WTC11 (cell line): ENCODE measurements around the gene SPN. TPM values are rescaled to one million over a fixed set of nuclear protein-coding genes. Genes with fewer than 3 reads are reported as not detected.

Experiments
- ATAC-seq: fragments of 200-7000 bp; cut with Tn5 transposase; 2 replicates; pipeline ENCODE4 v1.10.0; 2021; ENCODE audit warnings: mild to moderate bottlenecking, moderate library complexity
- CTCF ChIA-PET: fragments of 300-600 bp; sonication (Branson Sonifier 250); formaldehyde crosslinking; loops from one replicate; lab custom pipeline; 2021; ENCODE audit warnings: antibody characterized with exemption; lab: Charles Lee
- POLR2A ChIA-PET: fragments of 350-600 bp; sonication (Branson Sonifier 250); formaldehyde crosslinking; loops from one replicate; lab custom pipeline; 2021; ENCODE audit warnings: antibody characterized with exemption; lab: Charles Lee
- DNase-seq: peaks from one replicate; pipeline ENCODE4 v3.0.0; 2021; ENCODE audit warnings: low spot score
- H3K27ac Mint-ChIP-seq: 2 replicates; pipeline ENCODE4 v1.8.0; 2021; ENCODE audit warnings: mixed read lengths
- H3K27me3 Mint-ChIP-seq: 2 replicates; pipeline ENCODE4 v1.8.0; 2021; ENCODE audit warnings: low read depth, mild to moderate bottlenecking, moderate library complexity, mixed read lengths
- H3K36me3 Mint-ChIP-seq: 2 replicates; pipeline ENCODE4 v1.8.0; 2021; ENCODE audit warnings: mixed read lengths
- H3K4me1 Mint-ChIP-seq: 2 replicates; pipeline ENCODE4 v1.8.0; 2022; ENCODE audit warnings: mixed read lengths
- H3K4me3 Mint-ChIP-seq: 2 replicates; pipeline ENCODE4 v1.8.0; 2021; ENCODE audit warnings: mild to moderate bottlenecking, moderate library complexity, mixed read lengths
- H3K9me3 Mint-ChIP-seq: 2 replicates; pipeline ENCODE4 v1.8.0; 2021; ENCODE audit warnings: mixed read lengths
- ATF6 ChIP-seq: sonication (generic); formaldehyde crosslinking; IDR thresholded peaks from 2 replicates; pipeline ENCODE4 v1.8.1; 2023; ENCODE audit warnings: mild to moderate bottlenecking, missing genetic modification reagents
- CBFB ChIP-seq: sonication (generic); formaldehyde crosslinking; IDR thresholded peaks from 2 replicates; pipeline ENCODE4 v1.8.1; 2022; ENCODE audit warnings: mild to moderate bottlenecking, low read depth, missing genetic modification reagents
- ELF4 ChIP-seq: sonication (generic); formaldehyde crosslinking; IDR thresholded peaks from 2 replicates; pipeline ENCODE4 v1.8.1; 2022; ENCODE audit warnings: low read depth, mild to moderate bottlenecking, moderate library complexity, missing genetic modification reagents
- ESRRA ChIP-seq: sonication (generic); formaldehyde crosslinking; IDR thresholded peaks from 2 replicates; pipeline ENCODE4 v1.8.1; 2022; ENCODE audit warnings: mild to moderate bottlenecking, missing genetic modification reagents, borderline replicate concordance
- FOXJ3 ChIP-seq: sonication (generic); formaldehyde crosslinking; IDR thresholded peaks from 2 replicates; pipeline ENCODE4 v1.9.0; 2021; ENCODE audit warnings: missing genetic modification reagents, mild to moderate bottlenecking, borderline replicate concordance
- FOXP1 ChIP-seq: sonication (generic); formaldehyde crosslinking; IDR thresholded peaks from 2 replicates; pipeline ENCODE4 v1.8.0; 2022; ENCODE audit warnings: missing genetic modification reagents, mild to moderate bottlenecking, moderate library complexity, borderline replicate concordance
- GRHL2 ChIP-seq: fragments of 250-450 bp; sonication (Bioruptor Pico); IDR thresholded peaks from 2 replicates; pipeline ENCODE4 v1.8.0; 2022; ENCODE audit warnings: mild to moderate bottlenecking, moderate library complexity; ENCODE audit not compliant: insufficient replicate concordance, severe bottlenecking
- GTF2I ChIP-seq: fragments of 250-450 bp; sonication (Bioruptor Pico); conservative IDR thresholded peaks from 2 replicates; pipeline ENCODE4 v1.4.0; 2021; ENCODE audit warnings: mild to moderate bottlenecking
- KAT7 ChIP-seq: sonication (generic); formaldehyde crosslinking; IDR thresholded peaks from 2 replicates; pipeline ENCODE4 v1.8.1; 2023; ENCODE audit warnings: missing genetic modification reagents, mild to moderate bottlenecking, borderline replicate concordance
- MLX ChIP-seq: sonication (generic); formaldehyde crosslinking; IDR thresholded peaks from 2 replicates; pipeline ENCODE4 v1.8.1; 2023; ENCODE audit warnings: mild to moderate bottlenecking, missing genetic modification reagents, moderate library complexity
- NFYB ChIP-seq: sonication (generic); formaldehyde crosslinking; conservative IDR thresholded peaks from 2 replicates; pipeline ENCODE4 v1.8.0; 2022; ENCODE audit warnings: low read depth, missing genetic modification reagents
- NR1H2 ChIP-seq: sonication (generic); formaldehyde crosslinking; IDR thresholded peaks from 2 replicates; pipeline ENCODE4 v1.9.0; 2021; ENCODE audit warnings: mild to moderate bottlenecking, moderate library complexity, missing genetic modification reagents
- NR2C2 ChIP-seq: sonication (generic); formaldehyde crosslinking; IDR thresholded peaks from 2 replicates; pipeline ENCODE4 v1.8.0; 2022; ENCODE audit warnings: mild to moderate bottlenecking, missing genetic modification reagents
- PRDM15 ChIP-seq: sonication (generic); formaldehyde crosslinking; IDR thresholded peaks from 2 replicates; pipeline ENCODE4 v1.8.0; 2022; ENCODE audit warnings: missing genetic modification reagents
- PREB ChIP-seq: sonication (generic); formaldehyde crosslinking; IDR thresholded peaks from 2 replicates; pipeline ENCODE4 v1.8.1; 2022; ENCODE audit warnings: mild to moderate bottlenecking, missing genetic modification reagents, moderate library complexity, borderline replicate concordance
- PRRX2 ChIP-seq: fragments of 250-450 bp; sonication (Bioruptor Pico); IDR thresholded peaks from 2 replicates; pipeline ENCODE4 v1.8.0; 2021; ENCODE audit warnings: mild to moderate bottlenecking
- RORB ChIP-seq: fragments of 250-450 bp; sonication (Bioruptor Pico); IDR thresholded peaks from 2 replicates; pipeline ENCODE4 v1.9.0; 2021; ENCODE audit warnings: mild to moderate bottlenecking
- TCF7 ChIP-seq: sonication (generic); formaldehyde crosslinking; IDR thresholded peaks from 2 replicates; pipeline ENCODE4 v1.8.0; 2022; ENCODE audit warnings: mild to moderate bottlenecking, low read depth, missing genetic modification reagents, moderate library complexity
- USF1 ChIP-seq: sonication (generic); formaldehyde crosslinking; IDR thresholded peaks from 2 replicates; pipeline ENCODE4 v1.8.0; 2022; ENCODE audit warnings: mild to moderate bottlenecking, missing genetic modification reagents
- ZNF232 ChIP-seq: sonication (generic); formaldehyde crosslinking; IDR thresholded peaks from 2 replicates; pipeline ENCODE4 v1.8.0; 2022; ENCODE audit warnings: mild to moderate bottlenecking, missing genetic modification reagents
- ZNF263 ChIP-seq: sonication (generic); formaldehyde crosslinking; IDR thresholded peaks from 2 replicates; pipeline ENCODE4 v1.8.1; 2022; ENCODE audit warnings: low read depth, mild to moderate bottlenecking, moderate library complexity, missing genetic modification reagents
- ZNF423 ChIP-seq: fragments of 250-450 bp; sonication (Bioruptor Pico); IDR thresholded peaks from 2 replicates; pipeline ENCODE4 v2.1.2; 2022; ENCODE audit warnings: mild to moderate bottlenecking, moderate library complexity
- total RNA-seq: library from RNA; stranded (reverse); gene quantifications from 3 replicates; pipeline ENCODE4 v1.2.3, GENCODE V29; 2021

Gene SPN
- total RNA-seq, 1 experiment from 2014 or later = 2.3 TPM

GRCh38 chr16:29701214-29701555, 38.1 kb downstream of the SPN start:
- ATAC-seq = no peak
- TF ChIP-seq KAT7 = no peak
- TF ChIP-seq USF1 (CRISPR knock-in tag) = no peak
- no peak for TF ChIP-seq ATF6
- TF ChIP-seq FOXP1 (CRISPR knock-in tag) = no peak
- TF ChIP-seq PRDM15 = no peak
- no peak for TF ChIP-seq FOXJ3
- TF ChIP-seq PREB (CRISPR knock-in tag) = no peak
- no peak for TF ChIP-seq GTF2I
- no peak for TF ChIP-seq ZNF423 (CRISPR knock-in tag)
- no peak for TF ChIP-seq CBFB
- TF ChIP-seq ZNF232 (CRISPR knock-in tag) = no peak
- no peak for TF ChIP-seq TCF7 (CRISPR knock-in tag)
- no peak for TF ChIP-seq NR2C2 (CRISPR knock-in tag)
- no peak for TF ChIP-seq RORB
- H3K36me3 Mint-ChIP-seq = peaks cover 25% of the 10 kb centered on the region
- H3K27me3 Mint-ChIP-seq = no peaks in the 10 kb centered on the region
- no peak overlapping the region for H3K4me3 Mint-ChIP-seq
- no peak for DNase-seq
- peaks cover 12% of the 10 kb centered on the region for H3K9me3 Mint-ChIP-seq
- H3K4me1 Mint-ChIP-seq = peaks cover 38% of the 10 kb centered on the region
- no peak overlapping the region for H3K27ac Mint-ChIP-seq
- ChIA-PET CTCF (interaction anchor here (0.6 to 5.3 kb wide), 29 partner anchors 9 to 654 kb away, joined by 3 to 73 read pairs (median 5); partner anchors contain the start of genes ASPHD1, KCTD13, KIF22 and PAGR1), POLR2A (interaction anchor here (0.6 to 3.0 kb wide), 2 partner anchors 10 to 22 kb away, joined by 3 to 23 read pairs; partner anchors contain the start of gene QPRT)

- ATAC-seq = no peak
- Mint-ChIP-seq H3K9me3 (peaks cover 12% of the 10 kb centered on the region), H3K4me1 (peaks cover 38% of the 10 kb centered on the region), H3K4me3 (no peak overlapping the region), H3K27me3 (no peaks in the 10 kb centered on the region), H3K36me3 (peaks cover 14% of the 10 kb centered on the region)
- POLR2A ChIA-PET = no interaction called here
- CTCF ChIA-PET = interaction anchor here (0.6 to 5.3 kb wide), 5 partner anchors 13 to 329 kb away, joined by 3 to 73 read pairs (median 4); partner anchors contain the start of genes KIF22 and TLCD3B
- DNase-seq = no peak
- TF ChIP-seq NR1H2 (CRISPR knock-in tag) = no peak
- TF ChIP-seq ESRRA (CRISPR knock-in tag) = no peak
- no peak for TF ChIP-seq RORB
- TF ChIP-seq PRRX2 (CRISPR knock-in tag) = no peak
- no peak for TF ChIP-seq ELF4 (CRISPR knock-in tag)
- TF ChIP-seq GRHL2 (CRISPR knock-in tag) = no peak
- TF ChIP-seq ZNF263 = no peak
- no peak for TF ChIP-seq NFYB (CRISPR knock-in tag)
- TF ChIP-seq MLX = no peak
- TF ChIP-seq, all 79 proteins: peak for 0
- peak overlapping the region; percentile 78 for H3K27ac Mint-ChIP-seq
Observed at GRCh38 chr16:29702269-29702668, 39.2 kb downstream of the SPN start.
